HG02943 (cell line): ENCODE results near the gene CCNT2.
A peak's percentile ranks its signal among the peaks of the same experiment; 100 is the strongest.
"Not testable (repeated sequence)": the region's sequence is repeated elsewhere in the genome, so short reads cannot be mapped to it uniquely, and the experiment has no call there.

Source experiments
- ATAC-seq: cut with Tn5 transposase; IDR thresholded peaks from one replicate; pipeline ENCODE4 v1.9.1; 2021; ENCODE audit warnings: mild to moderate bottlenecking, low read depth, moderate library complexity; ENCODE audit not compliant: unreplicated experiment

The CCNT2 gene

DNA sequence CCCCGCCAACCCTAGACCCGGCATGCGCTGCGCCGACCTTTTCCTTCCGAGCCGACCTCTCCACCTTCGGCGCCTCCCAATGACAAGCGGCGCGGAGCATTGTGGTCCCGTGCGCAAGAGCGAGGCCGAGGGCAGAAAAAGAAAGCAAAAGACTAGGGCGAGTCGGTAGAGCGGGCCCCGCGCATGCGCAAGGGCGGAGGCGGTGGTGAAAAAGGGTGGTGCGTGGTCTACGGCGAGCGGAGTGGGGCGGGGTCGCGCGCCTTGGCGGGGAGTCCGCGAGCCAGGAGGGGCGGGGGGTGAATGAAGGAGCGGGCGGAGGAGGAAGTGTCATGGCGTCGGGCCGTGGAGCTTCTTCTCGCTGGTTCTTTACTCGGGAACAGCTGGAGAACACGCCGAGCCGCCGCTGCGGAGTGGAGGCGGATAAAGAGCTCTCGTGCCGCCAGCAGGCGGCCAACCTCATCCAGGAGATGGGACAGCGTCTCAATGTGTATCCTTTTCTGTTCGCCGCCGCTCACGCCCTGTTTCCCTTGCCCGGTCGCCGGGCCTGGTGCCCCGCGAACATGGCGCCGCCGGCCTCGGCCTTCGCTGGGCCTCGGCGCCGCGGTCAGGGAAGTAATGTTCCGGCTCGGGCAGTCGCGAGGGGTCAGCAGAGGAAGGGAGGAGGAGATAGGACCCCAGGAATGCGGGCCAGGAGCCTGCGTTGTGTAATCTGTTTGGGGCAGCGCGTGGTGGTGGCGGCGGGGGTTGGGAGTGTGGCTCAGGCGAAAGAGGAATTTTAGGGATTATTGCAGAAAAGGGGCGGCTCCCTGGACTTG is at the start of gene CCNT2:
Gene CCNT2, plus strand, starts transcription at position 297 of the 815 bp plus-strand sequence. Its CDS starts 33 bp downstream, at position 330.
- peak; percentile 78 for ATAC-seq

DNA sequence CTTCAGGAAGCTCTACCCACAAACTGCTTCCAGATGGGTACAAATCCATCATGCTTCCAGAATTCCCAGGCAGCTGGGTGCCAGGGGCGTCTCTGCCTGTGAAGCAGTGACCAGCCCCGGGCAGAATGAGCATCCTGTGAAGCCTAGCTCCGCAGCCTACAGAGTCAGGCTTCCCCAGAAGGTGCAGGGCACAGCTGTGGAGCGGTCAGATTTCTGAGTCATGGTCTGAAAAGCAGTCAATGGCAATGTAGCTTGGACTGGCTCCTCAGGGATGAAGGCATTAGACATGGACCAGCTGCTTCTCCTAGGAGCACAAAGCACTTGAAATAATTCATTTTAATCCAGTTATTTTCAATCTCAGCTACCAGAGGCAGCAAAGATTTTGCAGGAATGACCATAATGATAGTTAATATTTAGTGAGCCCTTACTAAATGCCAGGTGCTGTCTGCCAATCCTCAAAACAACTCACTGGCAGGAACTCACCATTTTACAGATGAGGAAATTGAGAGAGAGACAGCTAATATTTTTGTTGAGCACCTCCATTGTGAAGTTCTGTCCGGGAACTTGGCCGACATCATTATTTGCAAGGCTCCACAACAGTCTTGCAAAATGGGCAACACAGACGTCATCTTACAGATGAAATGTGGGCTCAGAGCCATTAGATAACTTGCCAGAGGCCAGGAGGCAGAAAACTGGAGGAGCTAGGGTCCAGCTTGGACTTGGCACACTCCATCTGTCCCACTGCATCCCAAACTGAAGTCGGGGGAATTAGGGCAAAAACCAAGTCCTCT is 48.5 kb upstream of the CCNT2 start:
- no peak for ATAC-seq

DNA sequence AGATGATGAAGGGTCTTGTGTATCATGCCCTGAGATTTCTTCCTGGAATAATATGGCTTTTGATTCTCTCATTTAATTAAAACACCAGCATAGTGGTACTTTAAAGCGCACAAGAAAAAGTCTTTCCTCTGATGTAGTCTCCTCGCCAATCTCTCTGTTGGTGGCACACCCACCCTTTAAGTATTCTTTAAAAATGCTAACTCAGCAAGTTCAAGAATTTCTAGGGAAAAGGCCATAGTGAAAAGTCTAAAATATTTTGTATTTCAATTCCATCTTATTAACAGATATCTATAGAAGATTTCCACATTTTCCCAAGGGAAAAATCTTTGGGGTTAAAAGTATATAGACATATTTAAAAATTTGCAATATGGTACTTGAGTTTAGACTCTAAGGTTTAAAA is 45.5 kb upstream of the CCNT2 start:
- ATAC-seq, result no peak

DNA sequence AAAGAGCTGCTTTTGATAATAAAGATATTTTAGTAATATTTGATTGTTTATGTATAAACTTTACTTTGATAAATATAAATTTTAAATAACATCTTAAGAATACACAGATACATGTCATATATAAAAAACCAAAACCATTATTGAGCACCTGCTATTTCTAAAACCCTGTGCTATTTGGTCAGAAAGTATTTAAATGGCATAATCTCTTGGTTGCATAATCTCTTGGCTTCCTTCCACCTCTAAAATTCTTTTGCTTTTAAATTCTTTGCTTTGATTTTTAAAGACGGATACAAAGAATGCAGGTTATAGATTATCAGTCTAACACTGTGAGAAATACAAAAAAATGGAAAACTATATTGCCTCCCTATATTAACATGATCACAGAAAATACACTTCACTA is 43.3 kb upstream of the CCNT2 start:
- no peak for ATAC-seq

DNA sequence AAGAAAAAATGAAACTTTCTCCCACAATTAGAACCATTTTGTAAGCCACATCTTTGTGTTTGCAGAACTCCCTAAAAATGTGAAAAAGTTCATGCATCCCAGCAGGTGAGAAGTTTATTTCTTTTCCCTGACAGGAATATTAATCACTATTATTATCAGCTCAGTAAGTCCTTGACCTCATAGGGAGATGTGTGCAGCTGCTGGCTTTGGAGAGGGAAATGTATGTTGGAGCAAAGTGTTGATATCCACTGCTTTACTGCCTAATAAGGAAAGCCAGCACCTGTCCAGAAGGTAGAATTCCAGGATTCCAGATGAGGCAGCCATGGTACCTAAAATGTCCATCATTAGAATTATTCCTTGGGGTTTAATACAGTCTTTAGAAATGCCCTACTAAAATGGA is 35.8 kb upstream of the CCNT2 start:
- no peak for ATAC-seq

DNA sequence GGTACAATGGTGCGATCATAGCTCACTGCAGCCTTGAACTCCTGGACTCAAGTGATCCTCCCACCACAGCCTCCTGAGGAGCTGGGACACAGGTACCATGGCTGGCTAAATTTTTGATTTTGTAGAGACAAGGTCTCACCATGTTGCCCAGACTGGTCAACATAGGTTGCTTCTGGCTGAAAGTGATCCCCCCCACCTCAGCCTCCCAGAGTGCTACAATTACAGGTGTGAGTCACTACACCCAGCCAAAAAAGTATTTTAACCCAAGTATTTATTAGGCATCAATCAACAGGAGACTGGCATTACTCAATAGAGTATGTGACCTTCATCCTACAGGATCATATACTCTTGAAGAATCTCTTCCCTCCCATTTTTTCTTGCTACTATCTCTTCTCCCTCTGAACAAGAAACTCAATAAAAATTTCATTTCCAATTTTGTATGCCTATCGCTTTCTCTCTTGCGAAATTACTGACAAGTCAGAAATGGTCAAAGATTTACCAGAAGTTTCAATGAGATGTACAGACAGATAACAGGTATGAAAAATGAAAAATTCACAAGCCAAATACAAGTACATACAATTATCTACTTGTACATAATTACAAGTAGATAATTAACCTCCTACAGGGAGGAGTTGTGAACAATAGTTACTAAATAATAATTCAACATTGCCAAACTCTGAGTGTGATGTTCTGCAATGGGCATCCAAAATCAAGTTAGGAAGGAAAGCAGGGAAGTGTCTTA is 34.9 kb upstream of the CCNT2 start:
- ATAC-seq, result no peak

DNA sequence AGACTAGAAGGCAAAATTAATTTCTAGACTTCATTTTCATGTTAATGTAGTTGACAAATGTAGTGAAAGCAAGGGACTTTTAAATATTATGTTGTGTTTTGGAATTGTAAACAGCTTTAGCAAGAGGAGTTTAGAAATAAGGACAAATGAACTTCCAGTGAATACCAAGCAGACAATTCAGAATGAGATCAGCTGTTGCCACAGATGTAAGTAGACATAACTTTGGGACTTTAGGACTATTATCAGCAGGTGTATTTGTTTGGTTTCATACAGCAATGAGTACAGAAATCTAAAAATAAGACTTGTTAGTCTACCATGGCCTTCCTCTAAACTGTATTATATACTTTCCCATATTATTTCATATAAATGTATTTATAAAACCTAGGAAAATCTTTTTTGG is 34.2 kb upstream of the CCNT2 start:
- no peak for ATAC-seq

DNA sequence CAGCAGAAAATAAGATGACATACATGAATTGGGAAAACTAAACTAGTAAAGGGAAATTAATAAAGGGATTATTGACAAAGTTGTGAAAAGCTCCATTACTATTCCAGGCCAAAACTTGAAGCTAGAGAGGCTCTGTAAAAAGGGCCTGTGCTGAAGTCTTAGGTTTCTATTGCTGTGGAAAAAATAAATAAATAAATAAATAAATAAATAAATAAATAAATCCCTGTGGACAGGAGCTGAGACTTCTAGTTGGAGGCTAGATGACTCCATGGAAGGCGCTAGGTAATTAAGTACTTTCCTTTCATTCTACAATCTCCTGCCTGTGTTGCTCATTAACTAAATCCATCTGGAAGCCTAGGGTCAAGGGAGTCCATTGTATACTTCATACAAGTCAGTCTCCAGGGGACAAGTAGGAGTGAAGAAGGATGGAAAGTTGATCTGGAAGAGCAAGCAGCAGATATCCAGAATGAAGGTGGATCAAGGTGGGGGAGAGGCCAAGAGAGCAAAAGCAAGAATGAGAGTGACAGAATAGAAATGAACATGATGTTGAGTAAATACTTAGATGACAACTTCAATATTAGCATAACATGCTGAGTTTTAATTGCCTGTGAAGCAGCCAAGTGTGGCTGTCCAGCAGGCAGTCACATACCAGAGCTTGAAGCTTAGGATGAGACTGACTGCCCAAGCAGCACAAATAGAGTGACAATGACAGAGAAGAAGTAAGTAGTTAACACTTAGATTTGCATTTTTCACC is 26.2 kb upstream of the CCNT2 start:
- no peak for ATAC-seq

DNA sequence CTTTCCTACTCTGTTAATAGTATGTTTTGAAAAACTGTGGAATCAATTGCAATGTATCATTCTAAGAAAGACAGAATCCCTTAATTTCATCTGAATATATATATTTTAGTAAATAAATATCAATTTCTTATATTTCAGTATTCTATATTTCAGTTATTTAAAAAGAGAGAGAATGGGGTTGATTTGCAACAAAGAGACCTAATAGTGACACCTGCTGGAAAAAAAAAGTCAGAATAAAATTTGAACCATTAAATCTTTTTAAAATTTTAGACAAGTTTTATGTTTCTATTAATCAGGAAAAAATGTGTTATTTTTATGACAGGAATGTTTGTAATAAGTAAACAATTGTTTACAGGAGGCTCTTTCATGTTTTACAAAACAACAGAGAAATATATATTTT is 20.7 kb upstream of the CCNT2 start:
- no peak for ATAC-seq

DNA sequence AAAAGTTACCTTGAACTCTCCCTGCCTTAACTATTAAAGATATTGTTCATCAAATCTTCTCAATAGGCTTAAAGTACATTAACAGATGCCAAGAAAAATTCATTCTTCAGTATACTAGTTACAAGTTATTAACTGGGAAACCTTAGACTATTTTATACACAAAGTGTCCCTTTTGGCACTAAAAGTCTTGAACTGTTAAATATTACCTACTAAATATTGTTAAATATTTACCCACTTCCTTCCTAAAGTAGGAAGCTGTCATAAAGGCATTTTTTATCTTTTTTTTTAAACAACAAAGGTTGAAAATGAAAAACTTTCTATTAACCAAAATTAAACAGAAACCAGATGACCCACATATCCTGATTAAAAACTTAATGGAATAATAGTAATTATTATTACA is 19.4 kb upstream of the CCNT2 start:
- ATAC-seq, result no peak

DNA sequence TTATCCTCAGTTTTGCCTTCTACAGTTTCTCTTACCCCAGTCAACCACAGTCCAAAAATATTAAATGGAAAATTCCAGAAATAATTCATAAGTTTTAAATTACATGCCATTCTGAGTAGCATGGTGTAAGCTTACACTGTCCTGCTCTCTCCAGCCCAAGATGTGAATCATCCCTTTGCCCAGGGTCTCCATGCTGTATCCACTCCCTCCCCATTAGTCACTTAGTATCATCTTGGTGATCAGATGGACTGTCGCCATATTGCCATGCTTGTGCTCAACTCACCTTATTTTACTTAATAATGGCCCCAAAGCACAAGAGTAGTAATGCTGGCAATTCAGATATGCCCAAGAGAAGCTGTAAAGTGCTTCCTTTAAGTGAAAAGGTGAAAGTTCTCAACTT is 18.5 kb upstream of the CCNT2 start:
- ATAC-seq, result no peak

DNA sequence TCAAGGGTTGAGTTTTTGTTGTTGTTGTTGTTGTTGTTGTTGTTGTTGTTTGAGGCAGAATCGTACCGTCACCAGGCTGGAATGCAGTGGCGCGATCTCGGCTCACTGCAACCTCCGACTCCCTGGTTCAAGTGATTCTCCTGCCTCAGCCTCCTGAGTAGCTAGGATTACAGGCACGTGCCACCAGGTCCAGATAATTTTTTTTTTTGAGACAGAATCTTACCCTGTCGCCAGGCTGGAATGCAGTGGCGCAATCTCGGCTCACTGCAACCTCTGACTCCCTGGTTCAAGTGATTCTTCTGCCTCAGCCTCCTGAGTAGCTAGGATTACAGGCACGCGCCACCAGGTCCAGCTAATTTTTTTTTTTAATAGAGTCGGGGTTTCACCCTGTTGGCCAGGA is 14.9 kb upstream of the CCNT2 start:
- not testable (repeated sequence) for ATAC-seq

DNA sequence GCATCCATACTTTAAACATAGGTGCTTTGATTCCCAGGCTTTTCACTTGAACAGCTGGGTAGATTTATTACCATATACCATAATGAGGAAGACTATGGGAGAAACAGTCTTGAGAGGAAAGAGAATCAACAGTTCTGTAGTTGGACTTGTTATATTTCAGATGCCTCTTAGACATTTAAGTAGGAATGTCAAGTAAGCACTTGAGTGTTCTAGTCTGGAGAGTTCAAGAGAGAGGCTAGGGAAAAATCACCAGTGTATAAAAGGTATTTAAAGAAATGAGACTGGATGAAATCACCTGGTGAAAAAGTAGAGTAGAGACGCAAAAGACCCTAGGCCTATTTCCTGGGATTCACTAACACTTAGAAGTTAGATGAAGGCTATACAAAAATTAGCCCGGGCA is 13.5 kb upstream of the CCNT2 start:
- no peak for ATAC-seq

DNA sequence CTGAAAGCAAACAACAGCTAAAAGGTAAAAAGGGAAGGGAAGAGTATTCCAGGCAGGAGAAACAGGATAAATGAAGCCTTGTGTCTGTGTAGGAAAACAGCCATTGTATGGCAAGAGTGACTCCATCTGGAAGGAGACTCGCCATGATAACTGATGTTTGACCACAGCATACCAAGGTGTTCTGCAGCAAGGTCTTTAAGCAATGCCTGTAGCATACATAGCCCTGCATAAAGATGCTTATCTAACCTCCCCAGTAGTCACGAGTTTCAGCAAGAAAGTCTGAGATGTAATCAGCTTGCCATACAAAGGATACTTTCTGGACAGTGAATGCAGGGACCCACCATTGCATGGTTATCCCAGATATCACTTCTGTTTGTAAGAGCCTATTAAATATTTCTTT is 11.9 kb upstream of the CCNT2 start:
- no peak for ATAC-seq

DNA sequence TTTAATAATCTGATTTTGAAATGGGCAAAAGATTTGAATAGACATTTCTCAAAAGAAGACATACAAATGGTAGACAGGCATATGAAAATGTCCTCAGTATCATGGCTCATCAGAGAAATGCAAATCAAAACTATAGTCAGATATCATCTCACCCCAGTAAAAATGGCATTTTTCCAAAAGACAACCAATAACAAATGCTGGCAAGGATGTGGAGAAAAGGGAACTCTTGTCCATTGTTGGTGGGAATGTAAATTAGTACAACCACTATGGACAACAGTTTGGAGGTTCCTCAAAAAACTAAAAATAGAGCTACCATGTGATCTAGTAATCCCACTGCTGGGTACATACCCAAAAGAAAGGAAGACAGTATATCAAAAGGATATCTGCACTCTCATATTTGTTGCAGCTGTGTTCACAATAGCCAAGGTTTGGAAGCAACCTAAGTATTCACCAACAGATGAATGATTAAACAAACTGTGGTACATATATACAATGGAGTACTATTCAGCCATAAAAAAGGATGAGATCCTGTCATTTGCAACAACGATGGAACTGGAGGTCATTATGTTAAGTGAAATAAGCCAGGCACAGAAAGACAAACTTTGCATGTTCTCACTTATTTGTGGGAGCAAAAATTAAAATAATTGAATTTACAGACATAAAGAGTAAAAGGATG is 11.0 kb upstream of the CCNT2 start:
- not testable (repeated sequence) for ATAC-seq

DNA sequence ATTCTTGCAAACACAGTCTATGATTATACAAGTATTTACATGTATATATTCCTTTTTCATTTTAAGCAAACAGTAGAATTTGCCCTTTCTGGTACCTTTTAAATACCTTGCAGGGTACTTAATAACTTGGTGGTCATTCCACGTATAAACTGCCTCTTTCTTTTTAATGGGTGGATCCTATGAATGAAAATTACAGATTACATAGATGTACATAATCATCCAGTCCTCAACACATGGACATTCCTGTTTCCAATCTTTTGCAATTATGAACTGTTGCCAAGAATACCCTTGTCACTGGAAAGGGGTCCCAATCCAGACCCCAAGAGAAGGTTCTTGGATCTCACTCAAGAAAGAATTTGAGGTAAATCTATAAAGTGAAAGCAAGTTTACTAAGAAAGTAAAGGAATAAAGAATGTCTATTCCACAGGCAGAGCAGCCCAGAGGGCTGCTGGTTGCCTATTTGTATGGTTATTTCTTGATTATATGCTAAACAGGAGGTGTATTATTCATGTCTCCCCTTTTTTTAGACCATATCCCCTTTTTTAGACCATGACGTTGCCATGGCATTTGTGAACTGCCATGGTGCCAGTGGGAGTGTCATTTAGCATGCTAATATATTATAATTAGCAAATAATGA is 7.7 kb upstream of the CCNT2 start:
- no peak for ATAC-seq

DNA sequence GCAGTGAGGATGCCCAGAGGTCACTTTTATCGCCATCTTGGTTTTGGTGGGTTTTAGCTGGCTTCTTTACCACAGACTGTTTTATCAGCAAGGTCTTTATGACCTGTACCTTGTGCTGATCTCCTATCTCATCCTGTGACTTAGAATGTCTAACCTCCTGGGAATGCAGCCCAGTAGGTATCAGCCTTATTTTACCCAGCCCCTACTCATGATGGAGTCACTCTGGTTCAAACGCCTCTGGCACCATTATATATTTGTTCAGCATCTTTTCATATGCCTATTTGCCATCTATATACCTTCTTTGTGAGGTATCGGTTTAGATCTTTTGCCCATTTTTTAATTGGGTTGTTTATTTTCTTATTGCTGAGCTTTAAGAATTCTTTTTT is 7.2 kb upstream of the CCNT2 start:
- no peak for ATAC-seq

DNA sequence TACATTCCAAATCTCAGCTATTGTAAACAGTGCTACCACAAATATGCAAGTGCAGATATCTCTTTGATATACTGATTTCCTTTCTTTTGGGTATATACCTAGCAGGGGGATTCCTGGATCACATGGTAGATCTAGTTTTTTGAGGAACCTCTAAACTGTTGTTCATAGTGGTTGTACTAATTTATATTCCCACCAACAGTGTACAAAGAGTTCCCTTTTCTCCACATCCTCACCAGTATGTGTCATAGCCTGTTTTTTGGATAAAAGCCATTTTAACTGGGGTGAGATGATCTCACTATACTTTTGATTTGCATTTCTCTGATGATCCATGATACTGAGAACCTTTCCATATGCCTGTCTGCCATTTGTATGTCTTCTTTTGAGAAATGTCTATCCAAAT is 6.3 kb upstream of the CCNT2 start:
- no peak for ATAC-seq

DNA sequence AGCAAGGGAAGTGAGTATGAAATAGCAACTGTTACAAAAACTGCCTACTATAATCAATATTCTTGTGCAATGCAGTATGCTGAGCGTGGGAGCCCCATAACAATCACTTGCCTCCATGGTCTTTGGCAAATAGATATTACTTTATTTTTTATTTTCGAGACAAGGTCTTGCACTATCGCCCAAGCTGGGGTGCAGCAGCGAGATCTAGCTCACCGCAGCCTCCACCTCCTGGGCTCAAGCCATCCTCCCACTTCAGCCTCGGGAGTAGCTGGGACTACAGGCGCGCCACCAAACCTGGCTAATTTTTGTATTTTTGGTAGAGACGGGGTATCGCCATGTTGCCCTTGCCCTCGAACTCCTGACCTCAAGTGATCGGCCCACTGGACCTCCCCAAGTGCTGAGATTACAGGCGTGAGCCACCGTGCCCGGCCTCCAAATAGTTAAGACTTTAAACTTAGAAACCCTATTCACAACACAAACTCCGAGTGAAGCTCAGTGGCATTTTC is 1.2 kb upstream of the CCNT2 start:
- no peak for ATAC-seq
